ENCODE data around the gene EGR4. TPM values are rescaled to one million over a fixed set of nuclear protein-coding genes. Genes with fewer than 3 reads are reported as not detected.

Gene EGR4
- polyA plus RNA-seq, 1 of the 3 experiments (the other 2 are of a cell fraction), result 0.02 TPM

GRCh38 chr2:73268830-73269685, 24.3 kb downstream of the EGR4 start:
- Histone ChIP-seq H3F3A (replicated peaks; ENCODE audit: insufficient read depth) (no peaks in the 10 kb centered on the region), H3K27ac (ENCODE audit: low read depth in 2 of 2, low read length in 1 of 2) (no peak overlapping the region), H3K9me2 (no peaks in the 10 kb centered on the region), H3K4me2 (no peak overlapping the region), H3K9ac (no peak overlapping the region), H4K20me1 (ENCODE audit: insufficient read depth) (no peaks in the 10 kb centered on the region), H3K9me3 (no peaks in the 10 kb centered on the region), H3K36me3 (replicated peaks in 1 of 2; ENCODE audit: control insufficient read depth in 1 of 2, insufficient read depth in 2 of 2, low read length in 1 of 2) (no peaks in the 10 kb centered on the region), H2AFZ (ENCODE audit: low read depth) (no peak overlapping the region), H3K27me3 (ENCODE audit: insufficient read depth) (no peaks in the 10 kb centered on the region), H3K4me1 (ENCODE audit: control insufficient read depth in 1 of 2, insufficient read depth in 2 of 2, low read depth in 1 of 2, low read length in 1 of 2) (no peaks in the 10 kb centered on the region; a peak in 1 of 4 replicates), H3K79me2 (ENCODE audit: insufficient read depth) (no peaks in the 10 kb centered on the region), H3K4me3 (ENCODE audit: low read depth in 2 of 2, low read length in 1 of 2) (no peak overlapping the region)
- POLR2A ChIA-PET, result no interaction called here
- no peak for DNase-seq
- CTCF ChIA-PET, result interaction anchor here (2.0 kb wide), 1 partner anchor 22 kb away, joined by 4 read pairs; no protein-coding TSS in a partner anchor
- TF ChIP-seq JUND (IDR thresholded peaks at IDR 0.05) (no peak), RAD21 (IDR thresholded peaks at IDR 0.05; ENCODE audit: low read length) (no peak), SMC3 (IDR thresholded peaks at IDR 0.05; ENCODE audit: low read depth, low read length) (no peak), NFIC (IDR thresholded peaks at IDR 0.05; ENCODE audit: borderline replicate concordance) (no peak), TEAD4 (IDR thresholded peaks at IDR 0.05; ENCODE audit: borderline replicate concordance, insufficient read depth) (no peak)
- WGBS (ENCODE audit: low lambda C conversion rate), result 97% methylated on average over 56 of the region's 113 CpGs

GRCh38 chr2:73268366-73268829, 24.9 kb downstream of the EGR4 start:
- Histone ChIP-seq H4K20me1 (ENCODE audit: insufficient read depth) (no peaks in the 10 kb centered on the region), H3K4me1 (ENCODE audit: control insufficient read depth in 1 of 2, insufficient read depth in 2 of 2, low read depth in 1 of 2, low read length in 1 of 2) (no peaks in the 10 kb centered on the region; a peak in 1 of 4 replicates), H3K4me3 (ENCODE audit: low read depth in 2 of 2, low read length in 1 of 2) (no peak overlapping the region), H3K9me2 (no peaks in the 10 kb centered on the region), H2AFZ (ENCODE audit: low read depth) (no peak overlapping the region), H3K27me3 (ENCODE audit: insufficient read depth) (no peaks in the 10 kb centered on the region), H3K4me2 (no peak overlapping the region), H3F3A (replicated peaks; ENCODE audit: insufficient read depth) (no peaks in the 10 kb centered on the region), H3K36me3 (replicated peaks in 1 of 2; ENCODE audit: control insufficient read depth in 1 of 2, insufficient read depth in 2 of 2, low read length in 1 of 2) (no peaks in the 10 kb centered on the region), H3K79me2 (ENCODE audit: insufficient read depth) (no peaks in the 10 kb centered on the region), H3K27ac (ENCODE audit: low read depth in 2 of 2, low read length in 1 of 2) (no peak overlapping the region), H3K9me3 (no peaks in the 10 kb centered on the region), H3K9ac (no peak overlapping the region)
- WGBS (ENCODE audit: low lambda C conversion rate), result 93% methylated on average over 8 of the region's 14 CpGs
- ChIA-PET CTCF (interaction anchor here (2.0 kb wide), 1 partner anchor 22 kb away, joined by 4 read pairs; no protein-coding TSS in a partner anchor), POLR2A (no interaction called here)
- TF ChIP-seq REST (IDR thresholded peaks at IDR 0.05; ENCODE audit: low read depth, low read length), result no peak
- TF ChIP-seq CHD2 (IDR thresholded peaks at IDR 0.05; ENCODE audit: low read length, partially characterized antibody), result no peak
- no peak for TF ChIP-seq TEAD4 (IDR thresholded peaks at IDR 0.05; ENCODE audit: borderline replicate concordance, insufficient read depth)
- TF ChIP-seq FOXM1 (IDR thresholded peaks at IDR 0.05; ENCODE audit: low read depth), result no peak
- TF ChIP-seq MEF2A (IDR thresholded peaks at IDR 0.05; ENCODE audit: borderline replicate concordance, low read depth), result no peak
- no peak for TF ChIP-seq CTCF (IDR thresholded peaks at IDR 0.05)
- no peak for TF ChIP-seq YY1 (IDR thresholded peaks at IDR 0.05; ENCODE audit: low read depth)
- TF ChIP-seq TCF12 (IDR thresholded peaks at IDR 0.05), result no peak
- no peak for TF ChIP-seq GABPA (IDR thresholded peaks at IDR 0.05; ENCODE audit: low read depth)
- no peak for TF ChIP-seq ELF1 (IDR thresholded peaks at IDR 0.05)
- no peak for TF ChIP-seq PBX3 (IDR thresholded peaks at IDR 0.05)
- TF ChIP-seq USF2 (IDR thresholded peaks at IDR 0.05; ENCODE audit: borderline replicate concordance, low read depth, low read length), result no peak
- TF ChIP-seq RCOR1 (IDR thresholded peaks at IDR 0.05; ENCODE audit: low read length), result no peak
- TF ChIP-seq GATA2 (CRISPR knock-in tag; IDR thresholded peaks at IDR 0.05), result no peak
- no peak for TF ChIP-seq POLR2AphosphoS5 (IDR thresholded peaks at IDR 0.05; ENCODE audit: low read depth, low read length)
- TF ChIP-seq JUND (IDR thresholded peaks at IDR 0.05), result no peak
- no peak for DNase-seq
